SK-N-SH treated with all-trans-retinoic acid at 6 μM for 48 hours (cell line): ENCODE measurements around the gene ITGA3.

Experiments used
- ARNTL ChIP-seq: fragments of 450-650 bp; formaldehyde crosslinking; IDR thresholded peaks from 2 replicates; pipeline ENCODE4 v1.5.0; 2020; ENCODE audit warnings: low read depth, mild to moderate bottlenecking, moderate library complexity, borderline replicate concordance
- GLIS3 ChIP-seq: fragments of 250-450 bp; sonication (Bioruptor Pico); IDR thresholded peaks from 2 replicates; pipeline ENCODE4 v1.5.0; 2020; ENCODE audit warnings: mild to moderate bottlenecking, moderate library complexity
- ISL1 ChIP-seq: fragments of 250-450 bp; sonication (Bioruptor Pico); IDR thresholded peaks from 2 replicates; pipeline ENCODE4 v2.1.2; 2022; ENCODE audit warnings: mild to moderate bottlenecking, moderate library complexity
- OSR1 ChIP-seq: fragments of 250-450 bp; sonication (Bioruptor Pico); IDR thresholded peaks from 2 replicates; pipeline ENCODE4 v1.8.0; 2022; ENCODE audit warnings: moderate library complexity, mild to moderate bottlenecking, inconsistent platforms
- RARB ChIP-seq: fragments of 250-450 bp; sonication (Bioruptor Pico); IDR thresholded peaks from 2 replicates; pipeline ENCODE4 v1.8.0; 2021; ENCODE audit warnings: mild to moderate bottlenecking, moderate library complexity
- TSHZ2 ChIP-seq: fragments of 250-450 bp; sonication (Bioruptor Pico); IDR thresholded peaks from 2 replicates; pipeline ENCODE4 v1.5.0; 2020; ENCODE audit warnings: mild to moderate bottlenecking, moderate library complexity
- ZFP30 ChIP-seq: fragments of 450-650 bp; formaldehyde crosslinking; IDR thresholded peaks from 2 replicates; pipeline ENCODE4 v1.5.0; 2022; ENCODE audit warnings: mild to moderate bottlenecking, moderate library complexity
- ZNF8 ChIP-seq: fragments of 450-650 bp; formaldehyde crosslinking; IDR thresholded peaks from 2 replicates; pipeline ENCODE4 v1.5.0; 2020; ENCODE audit warnings: mild to moderate bottlenecking, moderate library complexity
- TF ChIP-seq, protein P1 (sequence below): fragments of 250-450 bp; sonication (Bioruptor Pico); IDR thresholded peaks from 2 replicates; pipeline ENCODE4 v1.8.0; 2020; ENCODE audit warnings: mild to moderate bottlenecking, moderate library complexity, borderline replicate concordance
- TF ChIP-seq, protein P2 (sequence below): fragments of 250-450 bp; sonication (Bioruptor Pico); IDR thresholded peaks from 2 replicates; pipeline ENCODE4 v1.5.1; 2020; ENCODE audit warnings: low read depth, mild to moderate bottlenecking, moderate library complexity

DNA sequence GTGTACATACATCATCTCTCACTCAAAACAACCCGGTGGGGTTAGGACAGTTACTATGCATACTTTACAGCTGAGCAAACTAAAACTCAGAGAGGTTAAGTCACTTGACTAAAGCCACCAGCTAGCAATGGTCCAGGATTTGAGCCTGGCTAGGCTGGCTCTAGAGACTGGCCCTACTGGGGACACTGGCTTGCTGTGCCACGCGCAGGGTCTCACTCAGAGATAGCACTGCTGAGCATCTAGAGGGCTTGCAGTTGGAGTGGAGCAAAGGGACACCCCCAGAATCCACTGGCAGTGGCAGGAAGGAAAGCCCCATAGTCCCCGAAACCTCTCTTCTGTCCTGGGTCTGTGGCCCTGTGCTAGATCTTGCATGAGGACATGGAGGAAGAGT lies 62.9 kb downstream of the ITGA3 start:
- TF ChIP-seq RARB (CRISPR knock-in tag) (no peak), TSHZ2 (CRISPR knock-in tag) (no peak), ZFP30 (CRISPR knock-in tag) (no peak), ISL1 (no peak), GLIS3 (no peak), OSR1 (CRISPR knock-in tag) (no peak), ARNTL (CRISPR knock-in tag) (no peak), ZNF8 (CRISPR knock-in tag) (no peak)
- TF ChIP-seq, protein P1, sequence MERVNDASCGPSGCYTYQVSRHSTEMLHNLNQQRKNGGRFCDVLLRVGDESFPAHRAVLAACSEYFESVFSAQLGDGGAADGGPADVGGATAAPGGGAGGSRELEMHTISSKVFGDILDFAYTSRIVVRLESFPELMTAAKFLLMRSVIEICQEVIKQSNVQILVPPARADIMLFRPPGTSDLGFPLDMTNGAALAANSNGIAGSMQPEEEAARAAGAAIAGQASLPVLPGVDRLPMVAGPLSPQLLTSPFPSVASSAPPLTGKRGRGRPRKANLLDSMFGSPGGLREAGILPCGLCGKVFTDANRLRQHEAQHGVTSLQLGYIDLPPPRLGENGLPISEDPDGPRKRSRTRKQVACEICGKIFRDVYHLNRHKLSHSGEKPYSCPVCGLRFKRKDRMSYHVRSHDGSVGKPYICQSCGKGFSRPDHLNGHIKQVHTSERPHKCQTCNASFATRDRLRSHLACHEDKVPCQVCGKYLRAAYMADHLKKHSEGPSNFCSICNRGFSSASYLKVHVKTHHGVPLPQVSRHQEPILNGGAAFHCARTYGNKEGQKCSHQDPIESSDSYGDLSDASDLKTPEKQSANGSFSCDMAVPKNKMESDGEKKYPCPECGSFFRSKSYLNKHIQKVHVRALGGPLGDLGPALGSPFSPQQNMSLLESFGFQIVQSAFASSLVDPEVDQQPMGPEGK (CRISPR knock-in tag): no peak
- TF ChIP-seq, protein P2, sequence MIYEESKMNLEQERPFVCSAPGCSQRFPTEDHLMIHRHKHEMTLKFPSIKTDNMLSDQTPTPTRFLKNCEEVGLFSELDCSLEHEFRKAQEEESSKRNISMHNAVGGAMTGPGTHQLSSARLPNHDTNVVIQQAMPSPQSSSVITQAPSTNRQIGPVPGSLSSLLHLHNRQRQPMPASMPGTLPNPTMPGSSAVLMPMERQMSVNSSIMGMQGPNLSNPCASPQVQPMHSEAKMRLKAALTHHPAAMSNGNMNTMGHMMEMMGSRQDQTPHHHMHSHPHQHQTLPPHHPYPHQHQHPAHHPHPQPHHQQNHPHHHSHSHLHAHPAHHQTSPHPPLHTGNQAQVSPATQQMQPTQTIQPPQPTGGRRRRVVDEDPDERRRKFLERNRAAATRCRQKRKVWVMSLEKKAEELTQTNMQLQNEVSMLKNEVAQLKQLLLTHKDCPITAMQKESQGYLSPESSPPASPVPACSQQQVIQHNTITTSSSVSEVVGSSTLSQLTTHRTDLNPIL: no peak
